Body of pancreas (tissue), 4 donors: ENCODE measurements around the gene UBE2G2.

Experiments
- POLR2A ChIP-seq, 3 donors: fragments of 450-650 bp; IDR thresholded peaks; one replicate each; pipeline ENCODE4 v1.6.1; 2016; ENCODE audit warnings: antibody characterized with exemption in 3 of 3, mild to moderate bottlenecking in 2 of 3
- TF ChIP-seq, protein P1 (sequence below), 7 experiments: fragments of 450-650 bp in 4 of 7; fragments of 200-600 bp in 3 of 7; sonication (generic) in 3 of 7; IDR thresholded peaks; one replicate each; pipeline ENCODE4 v1.5.1; 2016 to 2019; ENCODE audit warnings: antibody characterized with exemption in 7 of 7

DNA sequence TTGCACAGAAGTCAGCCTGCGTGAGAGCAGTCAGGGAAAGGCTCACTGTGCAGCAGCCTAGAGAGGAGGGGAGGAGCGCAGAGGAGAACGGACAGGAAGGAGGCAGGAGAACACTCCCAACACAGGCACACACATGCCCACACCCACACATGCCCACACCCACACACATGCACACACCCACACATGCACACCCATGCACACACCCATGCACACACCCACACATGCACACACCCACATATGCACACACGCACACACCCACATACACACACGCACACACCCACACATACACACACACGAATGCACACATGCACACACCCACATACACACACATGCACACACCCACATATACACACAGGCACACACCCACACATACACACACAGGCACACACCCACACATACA, 9.2 kb upstream of the UBE2G2 start:
- TF ChIP-seq, protein P1, sequence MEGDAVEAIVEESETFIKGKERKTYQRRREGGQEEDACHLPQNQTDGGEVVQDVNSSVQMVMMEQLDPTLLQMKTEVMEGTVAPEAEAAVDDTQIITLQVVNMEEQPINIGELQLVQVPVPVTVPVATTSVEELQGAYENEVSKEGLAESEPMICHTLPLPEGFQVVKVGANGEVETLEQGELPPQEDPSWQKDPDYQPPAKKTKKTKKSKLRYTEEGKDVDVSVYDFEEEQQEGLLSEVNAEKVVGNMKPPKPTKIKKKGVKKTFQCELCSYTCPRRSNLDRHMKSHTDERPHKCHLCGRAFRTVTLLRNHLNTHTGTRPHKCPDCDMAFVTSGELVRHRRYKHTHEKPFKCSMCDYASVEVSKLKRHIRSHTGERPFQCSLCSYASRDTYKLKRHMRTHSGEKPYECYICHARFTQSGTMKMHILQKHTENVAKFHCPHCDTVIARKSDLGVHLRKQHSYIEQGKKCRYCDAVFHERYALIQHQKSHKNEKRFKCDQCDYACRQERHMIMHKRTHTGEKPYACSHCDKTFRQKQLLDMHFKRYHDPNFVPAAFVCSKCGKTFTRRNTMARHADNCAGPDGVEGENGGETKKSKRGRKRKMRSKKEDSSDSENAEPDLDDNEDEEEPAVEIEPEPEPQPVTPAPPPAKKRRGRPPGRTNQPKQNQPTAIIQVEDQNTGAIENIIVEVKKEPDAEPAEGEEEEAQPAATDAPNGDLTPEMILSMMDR (IDR thresholded peaks at IDR 0.05) = no peak
- TF ChIP-seq POLR2A (IDR thresholded peaks at IDR 0.05) = no peak
